Parathyroid adenoma (tissue), 2 donors: ENCODE results near the gene FSD2.

ENCODE experiments used
- H2AFZ ChIP-seq: fragments of 300-600 bp; sonication (generic); one replicate; pipeline ENCODE4 v1.7.0; 2017; ENCODE audit warnings: antibody characterized with exemption, mild to moderate bottlenecking
- H3K27ac ChIP-seq: fragments of 300-600 bp; sonication (generic); one replicate; pipeline ENCODE4 v1.7.0; 2017
- H3K27me3 ChIP-seq: fragments of 300-600 bp; sonication (generic); one replicate; pipeline ENCODE4 v1.7.0; 2017; ENCODE audit warnings: low read length; ENCODE audit not compliant: control insufficient read depth, insufficient read depth
- H3K36me3 ChIP-seq: fragments of 300-600 bp; sonication (generic); one replicate; pipeline ENCODE4 v1.7.0; 2017; ENCODE audit warnings: low read length; ENCODE audit not compliant: control insufficient read depth, insufficient read depth
- H3K4me1 ChIP-seq: fragments of 300-600 bp; sonication (generic); one replicate; pipeline ENCODE4 v1.7.0; 2017; ENCODE audit warnings: control low read depth
- H3K4me2 ChIP-seq: fragments of 300-600 bp; sonication (generic); one replicate; pipeline ENCODE4 v1.7.0; 2017; ENCODE audit warnings: low read length
- H3K4me3 ChIP-seq: fragments of 300-600 bp; sonication (generic); one replicate; pipeline ENCODE4 v1.7.0; 2017; ENCODE audit warnings: low read depth, low read length
- H3K79me2 ChIP-seq: fragments of 300-600 bp; sonication (generic); one replicate; pipeline ENCODE4 v1.7.0; 2017; ENCODE audit warnings: control low read depth
- H3K9ac ChIP-seq: fragments of 300-600 bp; sonication (generic); one replicate; pipeline ENCODE4 v1.7.0; 2017; ENCODE audit warnings: mild to moderate bottlenecking
- H3K9me3 ChIP-seq: fragments of 300-600 bp; sonication (generic); one replicate; pipeline ENCODE4 v1.7.0; 2017; ENCODE audit warnings: low read length; ENCODE audit not compliant: control insufficient read depth
- CTCF ChIP-seq: fragments of 300-600 bp; sonication (generic); IDR thresholded peaks from one replicate; pipeline ENCODE4 v1.7.0; 2017; ENCODE audit warnings: antibody characterized with exemption, mild to moderate bottlenecking
- donor health status: primary hyperparathyroidism.

The FSD2 gene

GRCh38 chr15:82805994-82806406, at the start of gene FSD2:
Gene FSD2 (minus strand): TSS chr15:82806069. CDS start chr15:82787390, 18,679 bp downstream.
- Histone ChIP-seq H3K4me3 (no peak within 1 kb of the TSS), H3K9ac (no peak within 1 kb of the TSS), H3K4me1 (peaks cover 3% of the 10 kb centered on the region), H3K9me3 (no peaks in the 10 kb centered on the region), H3K79me2 (no peaks in the 10 kb centered on the region), H3K27ac (peak within 1 kb of the TSS; percentile 13), H3K27me3 (no peaks in the 10 kb centered on the region), H2AFZ (no peak within 1 kb of the TSS), H3K4me2 (peak within 1 kb of the TSS; percentile 30), H3K36me3 (no peaks in the 10 kb centered on the region)
- no peak for TF ChIP-seq CTCF

- Histone ChIP-seq H3K9ac (no peak overlapping the region), H3K36me3 (no peaks in the 10 kb centered on the region), H3K4me2 (no peak overlapping the region), H3K9me3 (no peaks in the 10 kb centered on the region), H3K4me3 (no peak overlapping the region), H3K27ac (no peak overlapping the region), H3K79me2 (no peaks in the 10 kb centered on the region), H2AFZ (no peak overlapping the region), H3K4me1 (peaks cover 8% of the 10 kb centered on the region), H3K27me3 (no peaks in the 10 kb centered on the region)
- TF ChIP-seq CTCF, result no peak
Observed at GRCh38 chr15:82854554-82854953, 48.7 kb upstream of the FSD2 start.

- no peak for TF ChIP-seq CTCF
- H3K4me1 ChIP-seq, result peaks cover 10% of the 10 kb centered on the region
- peak overlapping the region; percentile 56 for H2AFZ ChIP-seq
- H3K36me3 ChIP-seq, result no peaks in the 10 kb centered on the region
- no peaks in the 10 kb centered on the region for H3K9me3 ChIP-seq
- H3K27ac ChIP-seq, result no peak overlapping the region
- no peaks in the 10 kb centered on the region for H3K27me3 ChIP-seq
- H3K4me2 ChIP-seq, result no peak overlapping the region
- H3K79me2 ChIP-seq, result no peaks in the 10 kb centered on the region
- no peak overlapping the region for H3K9ac ChIP-seq
- no peak overlapping the region for H3K4me3 ChIP-seq
Observed at GRCh38 chr15:82852941-82853561, 47.2 kb upstream of the FSD2 start.

GRCh38 chr15:82851981-82852511, 46.2 kb upstream of the FSD2 start:
- H2AFZ ChIP-seq, result no peak overlapping the region
- no peak overlapping the region for H3K9ac ChIP-seq
- H3K4me3 ChIP-seq, result no peak overlapping the region
- H3K4me2 ChIP-seq, result no peak overlapping the region
- TF ChIP-seq CTCF, result no peak
- H3K27me3 ChIP-seq, result no peaks in the 10 kb centered on the region
- no peaks in the 10 kb centered on the region for H3K79me2 ChIP-seq
- no peaks in the 10 kb centered on the region for H3K9me3 ChIP-seq
- H3K4me1 ChIP-seq, result peaks cover 10% of the 10 kb centered on the region
- H3K36me3 ChIP-seq, result no peaks in the 10 kb centered on the region
- no peak overlapping the region for H3K27ac ChIP-seq
